Esophagus squamous epithelium (tissue), 4 donors: ENCODE measurements around the gene ADIPOR2.

Experiments
- CTCF ChIP-seq, 6 experiments: fragments of 450-650 bp in 4 of 6; fragments of 200-600 bp in 2 of 6; sonication (generic) in 2 of 6; IDR thresholded peaks; one replicate each; pipeline ENCODE4 v1.5.1; 2016 to 2019; ENCODE audit warnings: antibody characterized with exemption in 6 of 6, mild to moderate bottlenecking in 4 of 6, moderate library complexity in 4 of 6
- POLR2A ChIP-seq, 4 donors: fragments of 450-650 bp; IDR thresholded peaks; one replicate each; pipeline ENCODE4 v1.6.1; 2017; ENCODE audit warnings: antibody characterized with exemption in 4 of 4, mild to moderate bottlenecking in 4 of 4, moderate library complexity in 3 of 4

GRCh38 chr12:1830401-1830845 lies 139.6 kb downstream of the ADIPOR2 start:
- TF ChIP-seq CTCF (IDR thresholded peaks at IDR 0.05) (no peak), POLR2A (IDR thresholded peaks at IDR 0.05) (no peak)
